Chondrocyte (in vitro differentiated cells): ENCODE data around the gene AGRN. TPM values are rescaled to one million over a fixed set of nuclear protein-coding genes. Genes with fewer than 3 reads are reported as not detected.

ENCODE experiments used
- DNase-seq: peaks from one replicate; pipeline ENCODE4 v3.0.0; 2021; ENCODE audit warnings: mixed read lengths, low spot score
- H3K27ac Mint-ChIP-seq: one replicate; pipeline ENCODE4 v1.8.0; 2021; ENCODE audit warnings: mild to moderate bottlenecking, moderate library complexity, mixed read lengths; ENCODE audit not compliant: unreplicated experiment
- H3K27me3 Mint-ChIP-seq: 2 replicates; pipeline ENCODE4 v1.8.0; 2021; ENCODE audit warnings: low read depth, mixed read lengths
- H3K36me3 Mint-ChIP-seq: 2 replicates; pipeline ENCODE4 v1.8.0; 2021; ENCODE audit warnings: low read depth, mixed read lengths
- H3K4me1 Mint-ChIP-seq: 2 replicates; pipeline ENCODE4 v1.8.0; 2021; ENCODE audit warnings: low read depth, mild to moderate bottlenecking, mixed read lengths
- H3K4me3 Mint-ChIP-seq: one replicate; pipeline ENCODE4 v1.8.0; 2021; ENCODE audit warnings: mild to moderate bottlenecking, moderate library complexity, mixed read lengths; ENCODE audit not compliant: unreplicated experiment
- H3K9me3 Mint-ChIP-seq: 2 replicates; pipeline ENCODE4 v1.8.0; 2021; ENCODE audit warnings: low read depth, mixed read lengths
- total RNA-seq: library from RNA; stranded (reverse); gene quantifications from 3 replicates; pipeline ENCODE4 v1.2.1, GENCODE V29; 2021
- TF ChIP-seq, protein P1 (sequence below): fragments of 200-600 bp; sonication (generic); IDR thresholded peaks from 2 replicates; pipeline ENCODE4 v1.5.0; 2021; ENCODE audit warnings: antibody characterized with exemption, mild to moderate bottlenecking, moderate library complexity

Gene AGRN
- total RNA-seq, 1 donor from 2014 or later = 221 TPM

GRCh38 chr1:972726-973458 is 47.0 kb upstream of the AGRN start:
- no peak for DNase-seq
- TF ChIP-seq, protein P1, sequence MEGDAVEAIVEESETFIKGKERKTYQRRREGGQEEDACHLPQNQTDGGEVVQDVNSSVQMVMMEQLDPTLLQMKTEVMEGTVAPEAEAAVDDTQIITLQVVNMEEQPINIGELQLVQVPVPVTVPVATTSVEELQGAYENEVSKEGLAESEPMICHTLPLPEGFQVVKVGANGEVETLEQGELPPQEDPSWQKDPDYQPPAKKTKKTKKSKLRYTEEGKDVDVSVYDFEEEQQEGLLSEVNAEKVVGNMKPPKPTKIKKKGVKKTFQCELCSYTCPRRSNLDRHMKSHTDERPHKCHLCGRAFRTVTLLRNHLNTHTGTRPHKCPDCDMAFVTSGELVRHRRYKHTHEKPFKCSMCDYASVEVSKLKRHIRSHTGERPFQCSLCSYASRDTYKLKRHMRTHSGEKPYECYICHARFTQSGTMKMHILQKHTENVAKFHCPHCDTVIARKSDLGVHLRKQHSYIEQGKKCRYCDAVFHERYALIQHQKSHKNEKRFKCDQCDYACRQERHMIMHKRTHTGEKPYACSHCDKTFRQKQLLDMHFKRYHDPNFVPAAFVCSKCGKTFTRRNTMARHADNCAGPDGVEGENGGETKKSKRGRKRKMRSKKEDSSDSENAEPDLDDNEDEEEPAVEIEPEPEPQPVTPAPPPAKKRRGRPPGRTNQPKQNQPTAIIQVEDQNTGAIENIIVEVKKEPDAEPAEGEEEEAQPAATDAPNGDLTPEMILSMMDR = no peak
- Mint-ChIP-seq H3K4me3 (no peak overlapping the region), H3K4me1 (no peaks in the 10 kb centered on the region), H3K9me3 (no peaks in the 10 kb centered on the region), H3K36me3 (no peaks in the 10 kb centered on the region), H3K27me3 (peaks cover 10% of the 10 kb centered on the region), H3K27ac (no peak overlapping the region)

DNA sequence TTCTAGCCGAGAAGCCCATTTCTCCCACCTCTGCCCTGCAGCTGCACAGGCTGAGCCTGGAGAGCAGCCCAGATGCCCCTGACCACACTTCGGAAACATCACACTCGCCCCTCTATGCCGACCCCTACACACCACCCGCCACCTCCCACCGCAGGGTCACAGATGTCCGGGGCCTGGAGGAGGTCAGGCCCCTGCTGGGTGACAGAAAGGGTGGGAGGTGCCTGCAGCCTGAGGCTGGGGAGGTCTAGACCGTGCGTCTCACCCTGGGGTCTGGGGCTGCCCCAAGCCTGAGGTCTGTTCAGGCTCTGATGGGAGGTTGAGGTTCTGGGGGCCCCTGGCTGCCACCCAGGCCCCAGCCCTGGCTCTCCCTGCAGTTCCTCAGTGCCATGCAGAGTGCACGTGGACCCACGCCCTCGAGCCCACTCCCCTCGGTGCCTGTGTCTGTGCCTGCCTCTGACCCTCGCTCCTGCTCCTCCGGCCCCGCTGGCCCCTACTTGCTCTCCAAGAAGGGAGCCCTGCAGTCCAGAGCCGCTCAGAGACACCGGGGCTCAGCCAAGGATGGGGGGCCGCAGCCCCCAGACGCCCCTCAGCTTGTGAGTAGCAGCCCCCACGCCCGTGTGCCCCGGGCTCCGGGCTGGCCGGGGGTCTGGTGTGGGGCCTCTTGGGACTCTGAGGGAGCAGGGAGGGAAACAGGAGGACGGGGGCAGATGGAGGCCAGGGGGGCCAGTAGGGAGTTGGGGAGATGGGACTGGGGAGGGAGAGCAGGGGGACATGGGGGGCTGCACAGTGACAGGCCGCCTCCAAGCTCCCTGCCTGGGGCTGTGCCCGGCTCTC is 46.2 kb upstream of the AGRN start:
- peaks cover 3% of the 10 kb centered on the region for H3K4me1 Mint-ChIP-seq
- no peaks in the 10 kb centered on the region for H3K9me3 Mint-ChIP-seq
- TF ChIP-seq, protein P1 = no peak
- H3K4me3 Mint-ChIP-seq = no peak overlapping the region
- H3K27ac Mint-ChIP-seq = no peak overlapping the region
- H3K36me3 Mint-ChIP-seq = no peaks in the 10 kb centered on the region
- DNase-seq = no peak
- H3K27me3 Mint-ChIP-seq = peaks cover 10% of the 10 kb centered on the region

DNA sequence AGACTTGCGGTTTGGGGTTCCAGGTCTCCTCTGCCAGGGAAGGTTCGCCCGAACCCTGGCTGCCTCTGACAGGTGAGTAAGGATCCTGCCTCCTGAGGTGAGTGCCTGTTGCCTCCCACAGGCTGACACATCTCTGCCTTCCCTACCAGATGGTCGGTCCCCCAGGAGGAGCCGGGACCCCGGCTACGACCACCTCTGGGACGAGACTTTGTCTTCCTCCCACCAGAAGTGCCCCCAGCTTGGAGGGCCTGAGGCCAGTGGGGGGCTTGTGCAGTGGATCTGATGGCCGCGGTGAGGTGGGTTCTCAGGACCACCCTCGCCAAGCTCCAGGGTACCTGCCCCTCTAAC is 45.7 kb upstream of the AGRN start:
- TF ChIP-seq, protein P1 = no peak
- H3K27me3 Mint-ChIP-seq = peaks cover 9% of the 10 kb centered on the region

DNA sequence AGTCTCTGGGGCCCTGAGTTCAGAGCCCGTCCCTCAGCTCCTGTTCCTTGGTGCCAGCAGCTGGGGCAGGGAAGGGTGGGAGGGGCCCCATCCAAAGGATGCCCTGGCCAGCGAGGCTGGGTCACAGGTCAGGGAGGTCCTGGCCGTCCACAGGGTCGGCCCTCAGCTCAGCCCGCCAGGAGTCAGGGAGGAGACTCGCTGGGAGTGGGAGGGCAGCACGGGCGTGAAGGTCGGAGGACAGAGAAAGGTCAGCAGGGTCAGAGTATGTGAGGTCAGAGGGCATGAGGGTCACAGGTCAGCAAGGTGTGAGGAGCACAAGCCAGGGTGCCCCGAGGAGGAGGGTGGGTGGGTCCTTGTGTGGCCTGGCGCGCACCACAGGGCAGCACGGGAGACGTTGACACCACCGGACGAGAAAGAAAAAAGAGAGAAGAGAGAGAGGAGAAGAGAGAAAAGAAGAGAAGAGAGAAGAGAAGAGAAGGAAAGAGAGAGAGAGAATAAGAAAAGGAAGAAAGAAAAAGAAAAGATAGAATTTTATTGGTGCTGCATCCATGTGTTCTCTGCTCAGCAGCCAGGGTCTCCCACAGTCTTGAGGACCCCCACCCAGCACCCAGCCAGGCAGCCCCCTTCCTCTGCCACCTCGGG is 45.1 kb upstream of the AGRN start:
- peaks cover 9% of the 10 kb centered on the region for H3K27me3 Mint-ChIP-seq
- no peak overlapping the region for H3K27ac Mint-ChIP-seq
- DNase-seq = no peak
- peaks cover 3% of the 10 kb centered on the region for H3K4me1 Mint-ChIP-seq
- H3K36me3 Mint-ChIP-seq = no peaks in the 10 kb centered on the region
- no peaks in the 10 kb centered on the region for H3K9me3 Mint-ChIP-seq
- TF ChIP-seq, protein P1 = no peak
- H3K4me3 Mint-ChIP-seq = no peak overlapping the region

More for the DNA sequence above, 45.7 kb upstream of the AGRN start:
- no peak for DNase-seq
- no peaks in the 10 kb centered on the region for H3K36me3 Mint-ChIP-seq
- peaks cover 3% of the 10 kb centered on the region for H3K4me1 Mint-ChIP-seq
- H3K9me3 Mint-ChIP-seq = no peaks in the 10 kb centered on the region
- H3K4me3 Mint-ChIP-seq = no peak overlapping the region
- no peak overlapping the region for H3K27ac Mint-ChIP-seq

GRCh38 chr1:975365-975764 is 44.6 kb upstream of the AGRN start:
- TF ChIP-seq, protein P1 = no peak
- H3K36me3 Mint-ChIP-seq = no peaks in the 10 kb centered on the region
- peaks cover 3% of the 10 kb centered on the region for H3K4me1 Mint-ChIP-seq
- peaks cover 9% of the 10 kb centered on the region for H3K27me3 Mint-ChIP-seq
- H3K4me3 Mint-ChIP-seq = no peak overlapping the region
- no peaks in the 10 kb centered on the region for H3K9me3 Mint-ChIP-seq
- no peak for DNase-seq
- no peak overlapping the region for H3K27ac Mint-ChIP-seq
